Stimulated activated effector memory CD8-positive, alpha-beta T cell treated with anti-CD3 and anti-CD28 coated beads, Interleukin-12 subunit alpha, Interleukin-12 subunit beta, amount 100 ng/mL, for 72 hours (primary cell): Measurements from ENCODE around the gene FGG.

Experiments used
- ATAC-seq: fragments of 150-1000 bp; cut with Tn5 transposase; 2 replicates; pipeline ENCODE4 v1.10.0; 2021
- DNase-seq, 2 donors: peaks; one replicate each; pipeline ENCODE4 v3.0.0; 2021 to 2022; ENCODE audit warnings: low spot score in 2 of 2
- H3K27ac Mint-ChIP-seq: one replicate; pipeline ENCODE4 v1.8.0; 2022; ENCODE audit warnings: mild to moderate bottlenecking, mixed read lengths
- H3K36me3 Mint-ChIP-seq: one replicate; pipeline ENCODE4 v1.8.0; 2022; ENCODE audit warnings: mild to moderate bottlenecking, mixed read lengths
- H3K4me1 Mint-ChIP-seq: one replicate; pipeline ENCODE4 v1.8.0; 2022; ENCODE audit warnings: mixed read lengths
- H3K4me3 Mint-ChIP-seq: one replicate; pipeline ENCODE4 v1.8.0; 2022; ENCODE audit warnings: mild to moderate bottlenecking, mixed read lengths
- H3K9me3 Mint-ChIP-seq: one replicate; pipeline ENCODE4 v1.8.0; 2022; ENCODE audit warnings: mixed read lengths

Gene FGG

DNA sequence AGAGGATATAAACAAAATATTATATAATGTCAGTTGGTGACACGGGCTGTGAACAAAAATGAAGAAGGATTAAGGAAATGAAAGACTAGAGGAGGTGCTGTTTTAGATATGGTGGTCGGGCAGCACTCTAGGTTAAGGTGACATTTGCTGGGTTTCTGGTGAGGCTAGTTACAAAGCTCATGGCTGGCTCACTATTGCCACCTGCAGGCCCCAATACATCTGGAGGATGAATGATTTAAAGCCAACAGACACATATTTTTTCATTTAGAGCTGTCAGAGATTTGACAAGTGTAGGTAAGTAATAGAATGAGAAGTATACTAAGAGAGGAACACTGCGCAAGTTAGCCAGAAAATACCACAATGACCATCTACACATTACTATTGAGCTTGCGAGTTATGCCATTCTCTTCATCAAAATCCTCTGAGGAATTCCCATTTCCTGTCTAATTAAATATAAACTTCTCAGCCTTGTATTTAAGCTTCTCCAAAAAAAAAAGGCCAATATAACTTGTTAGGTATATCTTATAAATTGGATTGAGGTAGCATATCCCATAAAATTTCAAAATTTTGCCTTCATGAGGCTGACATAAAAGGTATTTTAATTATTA is 6.4 kb upstream of the FGG start:
- Mint-ChIP-seq H3K36me3 (no peaks in the 10 kb centered on the region), H3K4me3 (no peak overlapping the region), H3K27ac (no peak overlapping the region), H3K9me3 (no peaks in the 10 kb centered on the region), H3K4me1 (no peaks in the 10 kb centered on the region)
- ATAC-seq (peak; percentile 69), DNase-seq (peak in 1 of 2 donors; percentile 64)

DNA sequence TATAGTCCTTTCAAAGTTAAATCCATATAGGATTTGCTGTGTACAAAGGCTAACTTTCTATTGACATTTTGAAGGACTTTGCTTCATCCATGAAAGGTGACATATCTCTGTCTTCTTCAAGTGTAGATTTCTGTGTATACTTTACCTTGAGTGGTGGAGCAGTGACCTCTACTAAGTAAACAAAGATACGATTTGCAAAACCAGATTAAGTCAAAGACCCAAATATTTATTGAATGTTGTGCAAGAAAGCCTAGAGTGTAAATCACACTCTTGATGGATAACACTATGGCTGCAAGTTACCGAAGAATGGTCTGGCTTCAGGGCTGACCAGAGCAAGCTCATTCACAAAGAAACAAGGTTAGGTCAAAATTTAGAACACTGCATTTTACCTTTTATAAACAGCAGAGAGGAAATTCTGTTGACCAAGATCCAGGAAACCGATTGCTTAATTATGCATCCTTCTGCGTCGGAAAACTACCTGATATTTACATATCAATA is 5.4 kb upstream of the FGG start:
- no peak overlapping the region for H3K4me3 Mint-ChIP-seq
- H3K36me3 Mint-ChIP-seq, result no peaks in the 10 kb centered on the region
- ATAC-seq (no peak), DNase-seq (no peak)
- H3K4me1 Mint-ChIP-seq, result no peaks in the 10 kb centered on the region
- no peak overlapping the region for H3K27ac Mint-ChIP-seq
- H3K9me3 Mint-ChIP-seq, result no peaks in the 10 kb centered on the region

GRCh38 chr4:154616731-154617130 is 4.3 kb upstream of the FGG start:
- H3K9me3 Mint-ChIP-seq, result no peaks in the 10 kb centered on the region
- no peaks in the 10 kb centered on the region for H3K36me3 Mint-ChIP-seq
- H3K4me3 Mint-ChIP-seq, result no peak overlapping the region
- no peak for ATAC-seq
- DNase-seq, result no peak
- H3K4me1 Mint-ChIP-seq, result no peaks in the 10 kb centered on the region
- H3K27ac Mint-ChIP-seq, result no peak overlapping the region

DNA sequence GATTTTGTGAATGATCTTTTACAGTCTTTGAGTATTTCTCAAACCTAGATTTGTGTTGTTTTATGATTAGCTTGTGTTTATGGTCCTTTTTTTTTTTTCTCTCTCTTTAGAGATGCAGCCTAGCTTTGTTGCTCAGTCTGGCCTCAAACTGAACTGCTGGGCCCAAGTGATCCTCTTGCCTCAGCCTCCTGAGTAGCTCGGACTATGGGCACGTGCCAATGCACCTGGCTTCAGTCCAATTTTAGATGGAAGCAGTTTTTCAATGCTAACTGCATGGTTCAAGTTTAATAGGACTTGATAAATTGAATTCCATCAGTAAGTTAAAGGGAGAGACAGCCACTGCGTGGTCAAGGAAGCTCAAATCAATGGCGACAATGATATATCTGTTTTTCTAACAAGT is 3.8 kb upstream of the FGG start:
- ATAC-seq (no peak), DNase-seq (no peak)
- Mint-ChIP-seq H3K4me1 (no peaks in the 10 kb centered on the region), H3K36me3 (no peaks in the 10 kb centered on the region), H3K9me3 (no peaks in the 10 kb centered on the region), H3K4me3 (no peak overlapping the region), H3K27ac (no peak overlapping the region)

GRCh38 chr4:154615211-154615610 is 2.8 kb upstream of the FGG start:
- no peak overlapping the region for H3K27ac Mint-ChIP-seq
- ATAC-seq (no peak), DNase-seq (no peak)
- H3K4me3 Mint-ChIP-seq, result no peak overlapping the region
- H3K9me3 Mint-ChIP-seq, result no peaks in the 10 kb centered on the region
- no peaks in the 10 kb centered on the region for H3K36me3 Mint-ChIP-seq
- H3K4me1 Mint-ChIP-seq, result no peaks in the 10 kb centered on the region

- no peaks in the 10 kb centered on the region for H3K4me1 Mint-ChIP-seq
- no peaks in the 10 kb centered on the region for H3K9me3 Mint-ChIP-seq
- ATAC-seq (no peak), DNase-seq (no peak)
- no peak overlapping the region for H3K27ac Mint-ChIP-seq
- no peaks in the 10 kb centered on the region for H3K36me3 Mint-ChIP-seq
- no peak overlapping the region for H3K4me3 Mint-ChIP-seq
Measured at GRCh38 chr4:154614306-154614705, 1.9 kb upstream of the FGG start.

GRCh38 chr4:154611833-154612232 is 623 bp downstream of the FGG start:
- Mint-ChIP-seq H3K27ac (no peak overlapping the region), H3K36me3 (no peaks in the 10 kb centered on the region), H3K9me3 (no peaks in the 10 kb centered on the region), H3K4me1 (no peaks in the 10 kb centered on the region), H3K4me3 (no peak overlapping the region)
- DNase-seq (no peak), ATAC-seq (no peak)

DNA sequence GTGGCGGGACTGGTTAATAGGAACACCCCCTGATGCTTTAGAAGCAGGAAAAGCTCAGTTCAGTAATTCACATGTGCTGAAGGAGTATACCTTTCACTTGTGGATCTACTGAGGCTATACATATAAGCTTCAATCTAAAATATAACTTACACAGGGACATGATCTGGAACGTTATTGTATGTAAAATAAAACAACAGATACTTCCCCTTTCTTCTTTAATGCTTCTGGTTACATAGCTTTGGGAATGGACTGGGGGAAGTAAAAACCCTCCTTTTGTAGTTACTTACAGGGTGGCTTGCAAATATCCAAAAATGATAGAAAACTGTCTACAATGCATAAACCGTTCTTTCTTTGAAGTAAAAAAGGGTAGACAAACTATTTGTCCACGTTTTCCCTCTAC is 1.9 kb downstream of the FGG start:
- H3K27ac Mint-ChIP-seq, result no peak overlapping the region
- ATAC-seq, result no peak
- DNase-seq, result no peak
- H3K4me3 Mint-ChIP-seq, result no peak overlapping the region
- no peaks in the 10 kb centered on the region for H3K4me1 Mint-ChIP-seq
- no peaks in the 10 kb centered on the region for H3K9me3 Mint-ChIP-seq
- no peaks in the 10 kb centered on the region for H3K36me3 Mint-ChIP-seq

- ATAC-seq, result no peak
Measured at GRCh38 chr4:154609532-154609931, 2.9 kb downstream of the FGG start.

DNA sequence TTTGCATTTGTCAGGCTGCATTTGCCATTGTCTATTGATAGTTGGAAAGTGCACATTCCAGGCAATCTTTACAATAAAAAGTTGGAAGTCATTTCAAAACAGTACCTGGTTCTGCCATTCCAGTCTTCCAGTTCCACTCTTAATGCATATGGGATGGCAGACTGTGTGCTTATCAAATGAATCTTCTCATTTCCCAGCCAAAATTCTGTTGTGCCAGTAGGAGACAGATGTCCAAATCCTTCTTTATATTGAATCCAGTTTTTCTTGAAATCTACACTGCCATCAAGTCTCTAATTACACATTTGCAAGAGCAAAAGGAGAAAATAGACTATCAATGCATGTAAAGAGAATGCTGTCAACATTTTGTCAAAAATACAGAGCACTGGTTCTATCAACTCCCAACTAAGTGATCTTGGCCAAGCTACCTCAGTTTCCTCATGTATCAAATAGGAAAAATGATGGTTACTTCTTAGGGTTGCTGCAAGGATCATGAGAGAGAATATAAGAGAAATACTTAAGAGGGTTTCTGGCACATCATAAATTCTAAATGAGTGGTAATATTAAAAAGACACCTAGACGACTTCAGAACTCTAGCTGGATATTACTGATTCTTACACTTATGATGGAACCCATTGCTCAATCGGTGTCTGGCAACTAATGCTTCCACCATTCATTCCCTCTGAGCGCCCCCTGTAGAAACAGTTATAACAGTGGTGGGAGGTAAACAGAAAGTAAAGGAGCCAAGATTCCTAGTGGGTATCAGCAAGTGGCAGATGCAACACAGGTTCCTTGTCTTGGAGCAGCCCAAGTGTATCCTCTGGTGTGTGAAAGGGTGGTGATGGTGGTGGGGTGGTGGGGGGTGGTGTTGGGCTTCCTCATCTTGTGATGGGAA is 3.8 kb downstream of the FGG start:
- Mint-ChIP-seq H3K27ac (no peak overlapping the region), H3K36me3 (no peaks in the 10 kb centered on the region), H3K9me3 (no peaks in the 10 kb centered on the region), H3K4me3 (no peak overlapping the region), H3K4me1 (no peaks in the 10 kb centered on the region)
- ATAC-seq (no peak), DNase-seq (no peak)

More at GRCh38 chr4:154609532-154609931, 2.9 kb downstream of the FGG start:
- Mint-ChIP-seq H3K4me3 (no peak overlapping the region), H3K36me3 (no peaks in the 10 kb centered on the region), H3K4me1 (no peaks in the 10 kb centered on the region), H3K9me3 (no peaks in the 10 kb centered on the region), H3K27ac (no peak overlapping the region)
- no peak for DNase-seq

DNA sequence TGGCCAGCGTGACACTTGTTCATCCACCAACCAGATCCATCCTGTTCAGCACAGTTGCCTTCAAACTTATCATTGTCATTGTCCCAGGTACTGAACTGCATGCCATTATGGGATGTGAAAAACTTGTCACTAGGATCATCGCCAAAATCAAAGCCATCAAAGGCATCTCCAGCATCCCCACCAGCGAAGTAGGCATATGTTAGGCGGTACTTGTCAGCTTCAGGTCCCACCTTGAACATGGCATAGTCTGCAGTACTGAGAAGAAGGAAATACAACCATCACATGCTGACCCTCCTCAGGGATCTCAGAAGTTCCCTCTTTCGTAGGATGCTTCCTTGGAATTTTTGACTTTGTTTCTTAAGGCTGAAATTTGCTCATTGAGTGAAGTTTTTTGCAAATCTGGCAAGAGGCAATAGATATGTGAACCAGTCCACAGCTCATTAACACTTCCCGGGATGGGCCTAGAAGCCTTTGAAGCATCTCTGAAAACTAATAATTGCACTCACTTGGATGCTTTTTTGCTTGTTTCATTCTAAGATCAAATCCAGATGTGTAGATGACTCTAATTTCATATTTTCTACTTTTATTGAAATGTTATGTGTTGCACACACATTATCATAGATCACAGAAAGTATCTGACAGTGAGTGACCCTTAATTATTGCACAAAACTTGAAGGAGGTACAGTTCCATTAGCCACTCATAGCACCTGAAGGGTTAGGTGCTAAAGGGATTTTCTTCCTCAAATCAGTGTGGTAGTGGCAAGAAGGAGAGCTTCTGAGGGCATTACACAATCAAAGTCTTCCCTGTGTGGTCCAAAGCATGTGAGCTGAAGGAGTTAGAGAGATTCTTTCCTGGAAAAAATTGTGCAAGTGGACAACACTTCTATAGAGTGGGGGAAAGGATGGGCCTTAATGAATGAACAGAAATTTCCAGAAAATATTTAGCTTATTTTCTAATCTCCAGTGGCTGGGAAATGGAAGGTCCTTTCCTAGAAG is 5.4 kb downstream of the FGG start:
- H3K4me3 Mint-ChIP-seq, result no peak overlapping the region

DNA sequence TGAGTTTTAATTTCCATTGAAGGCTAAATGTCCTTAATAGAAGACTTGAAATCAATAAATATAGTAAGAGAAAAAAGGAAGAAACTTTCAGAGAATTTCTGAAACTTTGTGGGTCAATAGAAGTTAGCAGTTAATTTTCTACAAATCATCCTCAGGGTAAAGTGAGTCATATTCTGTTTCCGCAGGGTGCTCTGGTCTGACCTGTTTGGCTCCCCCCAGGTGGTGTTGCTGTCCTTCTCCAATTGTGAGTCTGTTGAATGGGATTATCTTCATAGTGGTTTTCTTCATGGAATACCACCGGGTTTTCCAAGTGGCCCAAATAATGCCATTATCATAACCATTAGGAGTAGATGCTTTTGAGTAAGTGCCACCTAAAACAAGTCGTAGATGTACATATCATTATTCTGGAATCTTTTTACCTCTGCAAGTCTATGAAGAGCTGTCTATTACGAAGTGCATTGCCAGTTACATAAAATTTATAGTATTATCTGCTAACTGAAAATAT is 7.7 kb downstream of the FGG start:
- no peak overlapping the region for H3K4me3 Mint-ChIP-seq
- DNase-seq, result no peak

More for the DNA sequence above, 5.4 kb downstream of the FGG start:
- Mint-ChIP-seq H3K27ac (no peak overlapping the region), H3K36me3 (no peaks in the 10 kb centered on the region), H3K4me1 (no peaks in the 10 kb centered on the region), H3K9me3 (no peaks in the 10 kb centered on the region)
- DNase-seq (no peak), ATAC-seq (no peak)

GRCh38 chr4:154603033-154603943 is 9.2 kb downstream of the FGG start:
- no peak overlapping the region for H3K27ac Mint-ChIP-seq
- H3K9me3 Mint-ChIP-seq, result no peaks in the 10 kb centered on the region

More for the DNA sequence above, 7.7 kb downstream of the FGG start:
- H3K36me3 Mint-ChIP-seq, result no peaks in the 10 kb centered on the region
- no peak overlapping the region for H3K27ac Mint-ChIP-seq
- no peaks in the 10 kb centered on the region for H3K4me1 Mint-ChIP-seq
- no peak for ATAC-seq
- H3K9me3 Mint-ChIP-seq, result no peaks in the 10 kb centered on the region

GRCh38 chr4:154602404-154603020 is 9.9 kb downstream of the FGG start:
- DNase-seq, result no peak
- no peak overlapping the region for H3K27ac Mint-ChIP-seq
- H3K4me1 Mint-ChIP-seq, result no peaks in the 10 kb centered on the region
- no peaks in the 10 kb centered on the region for H3K36me3 Mint-ChIP-seq
- H3K9me3 Mint-ChIP-seq, result no peaks in the 10 kb centered on the region
- no peak overlapping the region for H3K4me3 Mint-ChIP-seq
- no peak for ATAC-seq

More at GRCh38 chr4:154603033-154603943, 9.2 kb downstream of the FGG start:
- no peak overlapping the region for H3K4me3 Mint-ChIP-seq
- no peak for ATAC-seq
- no peaks in the 10 kb centered on the region for H3K4me1 Mint-ChIP-seq
- no peaks in the 10 kb centered on the region for H3K36me3 Mint-ChIP-seq
- DNase-seq, result no peak
